ENCODE data around the gene SLC12A3. TPM values are rescaled to one million over a fixed set of nuclear protein-coding genes. Genes with fewer than 3 reads are reported as not detected.

Gene SLC12A3, protein sequence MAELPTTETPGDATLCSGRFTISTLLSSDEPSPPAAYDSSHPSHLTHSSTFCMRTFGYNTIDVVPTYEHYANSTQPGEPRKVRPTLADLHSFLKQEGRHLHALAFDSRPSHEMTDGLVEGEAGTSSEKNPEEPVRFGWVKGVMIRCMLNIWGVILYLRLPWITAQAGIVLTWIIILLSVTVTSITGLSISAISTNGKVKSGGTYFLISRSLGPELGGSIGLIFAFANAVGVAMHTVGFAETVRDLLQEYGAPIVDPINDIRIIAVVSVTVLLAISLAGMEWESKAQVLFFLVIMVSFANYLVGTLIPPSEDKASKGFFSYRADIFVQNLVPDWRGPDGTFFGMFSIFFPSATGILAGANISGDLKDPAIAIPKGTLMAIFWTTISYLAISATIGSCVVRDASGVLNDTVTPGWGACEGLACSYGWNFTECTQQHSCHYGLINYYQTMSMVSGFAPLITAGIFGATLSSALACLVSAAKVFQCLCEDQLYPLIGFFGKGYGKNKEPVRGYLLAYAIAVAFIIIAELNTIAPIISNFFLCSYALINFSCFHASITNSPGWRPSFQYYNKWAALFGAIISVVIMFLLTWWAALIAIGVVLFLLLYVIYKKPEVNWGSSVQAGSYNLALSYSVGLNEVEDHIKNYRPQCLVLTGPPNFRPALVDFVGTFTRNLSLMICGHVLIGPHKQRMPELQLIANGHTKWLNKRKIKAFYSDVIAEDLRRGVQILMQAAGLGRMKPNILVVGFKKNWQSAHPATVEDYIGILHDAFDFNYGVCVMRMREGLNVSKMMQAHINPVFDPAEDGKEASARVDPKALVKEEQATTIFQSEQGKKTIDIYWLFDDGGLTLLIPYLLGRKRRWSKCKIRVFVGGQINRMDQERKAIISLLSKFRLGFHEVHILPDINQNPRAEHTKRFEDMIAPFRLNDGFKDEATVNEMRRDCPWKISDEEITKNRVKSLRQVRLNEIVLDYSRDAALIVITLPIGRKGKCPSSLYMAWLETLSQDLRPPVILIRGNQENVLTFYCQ
- total RNA-seq (2014; rRNA removed; shearing (Covaris generic)): not detected in 2 replicates

DNA sequence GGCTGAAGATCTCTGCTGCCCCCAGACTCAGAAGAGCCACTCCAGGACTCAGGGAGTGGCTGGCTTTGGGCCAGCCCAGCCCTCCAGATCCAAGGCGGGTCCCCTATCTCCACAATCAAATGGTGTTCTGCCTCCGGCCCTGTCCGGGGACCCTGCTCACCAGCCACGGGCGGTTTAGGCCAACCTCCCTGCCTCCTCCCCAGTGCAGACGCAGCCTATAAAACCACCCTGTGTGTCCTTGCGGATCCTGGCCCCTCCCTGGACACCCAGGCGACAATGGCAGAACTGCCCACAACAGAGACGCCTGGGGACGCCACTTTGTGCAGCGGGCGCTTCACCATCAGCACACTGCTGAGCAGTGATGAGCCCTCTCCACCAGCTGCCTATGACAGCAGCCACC lies at the start of gene SLC12A3:
Gene SLC12A3 (plus strand): TSS at position 248 of the 400 bp plus-strand sequence. CDS start 29 bp downstream, at position 277.

DNA sequence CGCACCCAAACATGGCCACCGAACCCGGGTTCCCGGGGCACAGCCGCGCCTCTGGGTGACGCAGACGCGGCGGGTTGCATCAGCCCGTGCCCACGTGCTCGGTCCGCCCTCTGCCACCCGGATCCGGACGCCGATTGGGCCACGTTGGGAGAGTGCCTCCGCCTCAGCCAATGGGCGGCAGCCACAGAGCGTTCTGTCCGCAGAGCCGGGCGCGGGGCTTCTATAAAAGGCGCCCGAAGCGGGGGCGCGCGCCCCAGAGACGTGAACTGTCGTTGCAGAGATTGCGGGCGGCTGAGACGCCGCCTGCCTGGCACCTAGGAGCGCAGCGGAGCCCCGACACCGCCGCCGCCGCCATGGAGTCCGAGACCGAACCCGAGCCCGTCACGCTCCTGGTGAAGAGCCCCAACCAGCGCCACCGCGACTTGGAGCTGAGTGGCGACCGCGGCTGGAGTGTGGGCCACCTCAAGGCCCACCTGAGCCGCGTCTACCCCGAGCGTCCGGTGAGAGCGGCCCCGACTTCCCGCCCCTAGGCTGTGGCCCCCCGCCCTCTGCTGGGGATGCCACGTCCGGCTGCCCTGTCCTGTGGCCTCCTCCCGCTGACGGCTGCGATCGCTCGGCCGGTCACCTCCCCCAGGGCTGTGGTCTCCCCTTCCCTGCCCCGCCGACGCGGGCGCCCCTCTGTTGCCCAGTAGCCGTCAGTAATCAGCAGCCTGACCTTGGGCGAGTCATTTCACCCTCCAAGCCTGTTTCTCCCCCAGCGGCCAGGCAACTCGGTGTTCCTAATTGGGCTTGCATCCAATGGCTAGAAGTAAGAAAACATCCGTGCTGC lies 67.1 kb downstream of the SLC12A3 start, which contains the start of gene HERPUD1:
Gene HERPUD1 (plus strand): TSS at position 251 of the 829 bp plus-strand sequence. CDS start 103 bp downstream, at position 354.

DNA sequence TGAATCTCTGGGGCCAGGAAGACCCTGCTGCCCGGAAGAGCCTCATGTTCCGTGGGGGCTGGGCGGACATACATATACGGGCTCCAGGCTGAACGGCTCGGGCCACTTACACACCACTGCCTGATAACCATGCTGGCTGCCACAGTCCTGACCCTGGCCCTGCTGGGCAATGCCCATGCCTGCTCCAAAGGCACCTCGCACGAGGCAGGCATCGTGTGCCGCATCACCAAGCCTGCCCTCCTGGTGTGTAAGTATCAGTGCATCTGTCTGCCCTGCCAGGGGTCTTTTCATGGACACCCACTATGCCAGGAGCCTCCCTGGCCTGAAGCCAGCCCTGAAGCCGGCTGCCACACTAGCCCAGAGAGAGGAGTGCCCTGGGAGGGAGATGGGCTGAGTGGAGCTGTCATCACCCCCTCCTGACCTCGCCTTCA lies 96.9 kb downstream of the SLC12A3 start, which contains the start of gene CETP:
Gene CETP (plus strand): TSS at position 100 of the 431 bp plus-strand sequence. CDS start 30 bp downstream, at position 130.

Small RNA genes lying within 50 kb of the gene (small RNA-seq; reads per million reads assigned to genes)
- gene MIR138-2: not detected

Other genes with a start within 250 kb of the SLC12A3 start
- not detected in 2 replicates for gene MT1E, start 239.4 kb upstream of the SLC12A3 start, total RNA-seq (2014; rRNA removed; shearing (Covaris generic))
- gene MT1M, start 232.5 kb upstream of the SLC12A3 start, total RNA-seq (2014; rRNA removed; shearing (Covaris generic)): not detected in 2 replicates
- gene MT1A, start 226.5 kb upstream of the SLC12A3 start, total RNA-seq (2014; rRNA removed; shearing (Covaris generic)): not detected in 2 replicates
- gene MT1B, start 213.3 kb upstream of the SLC12A3 start, total RNA-seq (2014; rRNA removed; shearing (Covaris generic)): not detected in 2 replicates
- gene MT1F, start 207.2 kb upstream of the SLC12A3 start, total RNA-seq (2014; rRNA removed; shearing (Covaris generic)): not detected in 2 replicates
- not detected in 2 replicates for gene MT1G, start 197.1 kb upstream of the SLC12A3 start, total RNA-seq (2014; rRNA removed; shearing (Covaris generic))
- gene MT1H, start 195.4 kb upstream of the SLC12A3 start, total RNA-seq (2014; rRNA removed; shearing (Covaris generic)): not detected in 2 replicates
- 26.5 and 39.2 TPM in 2 replicates for gene MT1X, start 182.7 kb upstream of the SLC12A3 start, total RNA-seq (2014; rRNA removed; shearing (Covaris generic))
- gene NUP93, start 135.1 kb upstream of the SLC12A3 start, total RNA-seq (2014; rRNA removed; shearing (Covaris generic)): 78.4 and 89.5 TPM in 2 replicates
- gene HERPUD1, start 66.9 kb downstream of the SLC12A3 start, total RNA-seq (2014; rRNA removed; shearing (Covaris generic)): 69.7 and 74.6 TPM in 2 replicates
- not detected in 2 replicates for gene CETP, start 96.7 kb downstream of the SLC12A3 start, total RNA-seq (2014; rRNA removed; shearing (Covaris generic))
- gene NLRC5, start 124.3 kb downstream of the SLC12A3 start, total RNA-seq (2014; rRNA removed; shearing (Covaris generic)): 10.0 and 14.2 TPM in 2 replicates
- 11.0 and 17.9 TPM in 2 replicates for gene CPNE2, start 227.4 kb downstream of the SLC12A3 start, total RNA-seq (2014; rRNA removed; shearing (Covaris generic))